IMR-90 (cell line): Measurements from ENCODE around the gene C19orf73. TPM values are rescaled to one million over a fixed set of nuclear protein-coding genes. Genes with fewer than 3 reads are reported as not detected.

ENCODE experiments used
- ATAC-seq: fragments of 200-7000 bp; cut with Tn5 transposase; 2 replicates; pipeline ENCODE4 v1.9.1; 2020; ENCODE audit warnings: low read depth, mild to moderate bottlenecking, moderate library complexity
- BruUV-seq: library from RNA; stranded (reverse); fragments of 400-500 nt; replicated peaks from 2 replicates; lab custom pipeline; 2021; lab: Mats Ljungman, UMichigan
- CTCF ChIA-PET: fragments of 300-600 bp; formaldehyde crosslinking; extraction: SDS; loops from one replicate; lab custom pipeline; 2021; ENCODE audit warnings: antibody characterized with exemption; lab: Yijun Ruan, JAX
- POLR2A ChIA-PET: fragments of 300-600 bp; sonication (Branson Sonifier 250); formaldehyde crosslinking; loops from one replicate; lab custom pipeline; 2022; ENCODE audit warnings: antibody characterized with exemption; ENCODE audit not compliant: unreplicated experiment; lab: Charles Lee
- DNase-seq: peaks from one replicate; pipeline ENCODE4 v3.0.0; 2013
- H2AFZ ChIP-seq: replicated peaks from 2 replicates; pipeline ENCODE3; 2013; ENCODE audit warnings: low read length, mild to moderate bottlenecking; ENCODE audit not compliant: poor library complexity
- H2AK5ac ChIP-seq: 2 replicates; pipeline ENCODE4 v1.6.1; 2013; ENCODE audit warnings: low read depth, low read length, inconsistent platforms
- H2AK9ac ChIP-seq: replicated peaks from 2 replicates; pipeline ENCODE3; 2013; ENCODE audit warnings: mild to moderate bottlenecking, low read depth, low read length, moderate library complexity; ENCODE audit not compliant: poor library complexity
- H2BK120ac ChIP-seq: 2 replicates; pipeline ENCODE4 v1.6.1; 2013; ENCODE audit warnings: low read depth, low read length, inconsistent platforms
- H2BK15ac ChIP-seq: 3 replicates; pipeline ENCODE4 v1.6.1; 2013; ENCODE audit warnings: low read depth, low read length, inconsistent platforms
- H2BK20ac ChIP-seq: 2 replicates; pipeline ENCODE4 v1.6.1; 2013; ENCODE audit warnings: low read depth, mild to moderate bottlenecking, inconsistent platforms, low read length, moderate library complexity
- H2BK5ac ChIP-seq: 2 replicates; pipeline ENCODE4 v1.6.1; 2013; ENCODE audit warnings: mild to moderate bottlenecking, low read depth, low read length, inconsistent platforms; ENCODE audit not compliant: poor library complexity, severe bottlenecking
- H3K14ac ChIP-seq: replicated peaks from 2 replicates; pipeline ENCODE4 v1.6.1; 2013; ENCODE audit warnings: low read depth, low read length, inconsistent platforms
- H3K18ac ChIP-seq: 2 replicates; pipeline ENCODE4 v1.6.1; 2013; ENCODE audit warnings: low read depth, low read length, control low read depth
- H3K23ac ChIP-seq: 2 replicates; pipeline ENCODE4 v1.6.1; 2013; ENCODE audit warnings: low read depth, low read length, inconsistent platforms
- H3K27ac ChIP-seq: 2 replicates; pipeline ENCODE4 v1.5.1; 2013; ENCODE audit warnings: mild to moderate bottlenecking, control low read depth, low read length; ENCODE audit not compliant: insufficient read depth
- H3K27me3 ChIP-seq: 2 replicates; pipeline ENCODE4 v1.6.1; 2013; ENCODE audit warnings: low read length; ENCODE audit not compliant: control insufficient read depth, insufficient read depth
- H3K36me3 ChIP-seq: 2 replicates; pipeline ENCODE4 v1.6.1; 2013; ENCODE audit warnings: low read length, mixed read lengths; ENCODE audit not compliant: control insufficient read depth, insufficient read depth
- H3K4ac ChIP-seq: 2 replicates; pipeline ENCODE4 v1.6.1; 2013; ENCODE audit warnings: low read depth, low read length, inconsistent platforms
- H3K4me1 ChIP-seq: 2 replicates; pipeline ENCODE4 v1.6.1; 2013; ENCODE audit warnings: low read length, mixed read lengths; ENCODE audit not compliant: control insufficient read depth, insufficient read depth
- H3K4me2 ChIP-seq: 2 replicates; pipeline ENCODE4 v1.6.1; 2013; ENCODE audit warnings: low read depth, mild to moderate bottlenecking, control low read depth, low read length, moderate library complexity
- H3K4me3 ChIP-seq: 2 replicates; pipeline ENCODE4 v1.5.1; 2013; ENCODE audit warnings: low read depth, mild to moderate bottlenecking, control low read depth, low read length, moderate library complexity; ENCODE audit not compliant: insufficient read depth
- H3K56ac ChIP-seq: 2 replicates; pipeline ENCODE4 v1.6.1; 2013; ENCODE audit warnings: low read length, inconsistent platforms; ENCODE audit not compliant: insufficient read depth; ENCODE audit errors: extremely low read depth
- H3K79me1 ChIP-seq, 2 experiments: 2 replicates each; pipeline ENCODE4 v1.6.1; 2013; ENCODE audit warnings: low read length in 2 of 2, inconsistent platforms in 1 of 2, low read depth in 1 of 2
- H3K9ac ChIP-seq: 2 replicates; pipeline ENCODE4 v1.6.1; 2013; ENCODE audit warnings: low read depth, low read length, control low read depth
- H3K9me1 ChIP-seq: 2 replicates; pipeline ENCODE4 v1.6.1; 2013; ENCODE audit warnings: low read length, inconsistent platforms; ENCODE audit not compliant: insufficient read depth
- H3K9me3 ChIP-seq: 2 replicates; pipeline ENCODE4 v1.6.1; 2013; ENCODE audit warnings: low read length; ENCODE audit not compliant: control insufficient read depth, insufficient read depth
- H4K20me1 ChIP-seq: 2 replicates; pipeline ENCODE4 v1.6.1; 2013; ENCODE audit warnings: low read length, inconsistent platforms; ENCODE audit not compliant: insufficient read depth
- H4K5ac ChIP-seq: 2 replicates; pipeline ENCODE4 v1.6.1; 2013; ENCODE audit warnings: mild to moderate bottlenecking, low read depth, low read length, control low read depth
- H4K8ac ChIP-seq, 2 experiments: 2 replicates each; pipeline ENCODE4 v1.6.1; 2013; ENCODE audit warnings: low read depth in 2 of 2, low read length in 2 of 2, control low read depth in 1 of 2, inconsistent platforms in 1 of 2
- H4K91ac ChIP-seq: 2 replicates; pipeline ENCODE4 v1.6.1; 2013; ENCODE audit warnings: low read depth, low read length, inconsistent platforms; ENCODE audit not compliant: insufficient read depth
- CEBPB ChIP-seq: IDR thresholded peaks from 2 replicates; pipeline ENCODE4 v1.6.1; 2012; ENCODE audit warnings: low read depth, low read length, improper control_type of control experiment
- CHD1 ChIP-seq: IDR thresholded peaks from 2 replicates; pipeline ENCODE4 v1.6.1; 2012; ENCODE audit warnings: low read depth, low read length, improper control_type of control experiment
- FOS ChIP-seq: fragments of 150-350 bp; IDR thresholded peaks from 2 replicates; pipeline ENCODE4 v1.6.1; 2016; ENCODE audit warnings: low read depth, low read length
- MAZ ChIP-seq: IDR thresholded peaks from 2 replicates; pipeline ENCODE4 v1.6.1; 2012; ENCODE audit warnings: low read depth, mild to moderate bottlenecking, low read length, improper control_type of control experiment, moderate library complexity, borderline replicate concordance
- MXI1 ChIP-seq: IDR thresholded peaks from 2 replicates; pipeline ENCODE4 v1.6.1; 2012; ENCODE audit warnings: low read depth, mild to moderate bottlenecking, low read length, moderate library complexity, borderline replicate concordance
- NFE2L2 ChIP-seq: fragments of 150-350 bp; IDR thresholded peaks from 2 replicates; pipeline ENCODE4 v1.6.1; 2016; ENCODE audit warnings: low read depth, mild to moderate bottlenecking, low read length
- POLR2A ChIP-seq: IDR thresholded peaks from 2 replicates; pipeline ENCODE4 v1.6.1; 2012; ENCODE audit warnings: mild to moderate bottlenecking, low read depth, low read length
- SMC3 ChIP-seq: fragments of 150-350 bp; IDR thresholded peaks from 2 replicates; pipeline ENCODE4 v1.6.1; 2016; ENCODE audit warnings: low read depth, mild to moderate bottlenecking, antibody characterized with exemption, low read length, moderate library complexity
- WGBS, 2 experiments: methylation state at CpG; one replicate each; pipeline versions ENCODE4 v1.1.5 to v1.1.7; 2013; ENCODE audit warnings: missing lambda C conversion rate in 2 of 2; ENCODE audit not compliant: insufficient read length in 1 of 2; ENCODE audit errors: extremely low coverage in 2 of 2; 5-methylcytosine and 5-hydroxymethylcytosine counted together
- dilution Hi-C: fragments of 300-500 bp; cut with HindIII; formaldehyde crosslinking; loops from one replicate; pipeline ENCODE4 v1.14.3; 2018; ENCODE audit warnings: low sequenced_read_pairs; ENCODE audit not compliant: unreplicated experiment
- in situ Hi-C: fragments of 300-500 bp; cut with MboI; formaldehyde crosslinking; loops from 3 replicates; pipeline ENCODE4 v1.14.3; 2019; ENCODE audit warnings: low sequenced_read_pairs, inconsistent platforms, mixed read lengths
- intact Hi-C: fragments of 100-400 bp; cut with micrococcal nuclease; formaldehyde crosslinking; loops from 2 replicates; pipeline ENCODE4 v1.10.0; 2022
- polyA plus RNA-seq, 3 experiments: library from polyadenylated mRNA; depleted of rRNA; stranded (reverse); fragments of >200 nt; gene quantifications; 2 replicates each; pipeline ENCODE4 v1.2.3, GENCODE V29; 2012; ENCODE audit warnings: low replicate concordance in 1 of 3
- total RNA-seq: library from RNA; depleted of rRNA; stranded (reverse); fragments of >200 nt; gene quantifications from 2 replicates; pipeline ENCODE4 v1.2.3, GENCODE V29; 2012
- TF ChIP-seq, protein P1 (sequence below): fragments of 150-350 bp; IDR thresholded peaks from 2 replicates; pipeline ENCODE4 v1.6.1; 2017; ENCODE audit warnings: mild to moderate bottlenecking, antibody characterized with exemption, low read length, low read depth
- TF ChIP-seq, protein P2 (sequence below): fragments of 150-350 bp; IDR thresholded peaks from 2 replicates; pipeline ENCODE4 v1.6.1; 2016; ENCODE audit warnings: low read depth, mild to moderate bottlenecking, low read length, moderate library complexity, borderline replicate concordance

Gene C19orf73
- total and polyA plus RNA-seq, 2 of the 4 experiments (the other 2 are of a cell fraction): 1.2 TPM; not detected in 1

DNA sequence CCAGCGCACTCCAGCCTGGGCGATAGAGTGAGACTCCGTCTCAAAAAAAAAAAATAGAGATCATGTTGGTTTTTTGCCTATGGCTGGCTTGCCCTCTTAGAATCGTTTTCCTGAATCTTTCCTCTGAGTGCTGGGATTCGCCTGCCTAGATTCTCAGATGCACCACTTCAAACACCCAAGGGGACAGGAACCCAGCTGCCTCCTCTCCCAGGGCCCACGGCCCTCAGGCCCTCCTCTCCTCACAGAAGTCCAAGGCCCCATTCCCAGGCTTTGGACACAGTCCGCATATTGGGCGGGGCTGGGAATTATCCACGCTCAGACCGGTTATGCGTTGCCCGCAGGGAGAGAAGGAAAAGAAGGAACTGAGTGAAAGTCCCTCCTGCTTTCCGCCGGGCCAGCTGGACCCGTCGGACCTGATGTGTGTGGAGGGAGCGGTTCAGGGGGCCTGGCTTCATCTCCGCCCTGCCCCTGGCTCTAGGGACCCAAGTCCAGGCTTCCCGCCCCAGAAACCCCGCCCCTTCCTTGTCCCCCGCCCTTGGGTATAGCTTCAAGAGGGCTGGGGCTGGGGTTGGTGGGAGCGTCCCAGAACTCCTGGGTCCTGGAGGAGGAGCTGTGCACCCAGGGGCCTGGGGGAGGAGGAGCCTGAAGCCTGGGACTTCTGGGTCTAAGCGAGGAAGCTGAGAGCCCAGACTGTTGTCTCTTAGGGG, 6.2 kb upstream of the C19orf73 start:
- no peak overlapping the region for H3K4ac ChIP-seq
- in situ Hi-C loops (no loop called here), intact Hi-C loops (no loop called here), dilution Hi-C loops (no loop called here)
- H4K8ac ChIP-seq: no peak overlapping the region
- H2BK5ac ChIP-seq: no peak overlapping the region
- no peak overlapping the region for H3K18ac ChIP-seq
- H3K23ac ChIP-seq: no peak overlapping the region
- no peak for DNase-seq
- no peak overlapping the region for H2BK20ac ChIP-seq
- POLR2A ChIA-PET: no interaction called here
- H3K4me3 ChIP-seq: no peak overlapping the region
- H4K5ac ChIP-seq: no peak overlapping the region
- H3K27ac ChIP-seq: no peak overlapping the region
- no TSS peak for BruUV-seq
- peaks cover 5% of the 10 kb centered on the region; the same call in 1 of the 2 replicates for H3K4me1 ChIP-seq
- no peak overlapping the region for H4K91ac ChIP-seq
- CTCF ChIA-PET: no interaction called here
- H3K36me3 ChIP-seq: no peaks in the 10 kb centered on the region
- no peak overlapping the region for H3K14ac ChIP-seq
- peaks cover 3% of the 10 kb centered on the region for H4K20me1 ChIP-seq
- no peak overlapping the region for H2BK15ac ChIP-seq
- no peak overlapping the region for H3K4me2 ChIP-seq
- no peaks in the 10 kb centered on the region for H3K79me1 ChIP-seq
- peaks cover 10% of the 10 kb centered on the region; the same call in 1 of the 2 replicates for H3K9me1 ChIP-seq
- H3K27me3 ChIP-seq: peaks cover 12% of the 10 kb centered on the region
- H2AK5ac ChIP-seq: no peak overlapping the region
- H3K9ac ChIP-seq: no peak overlapping the region
- 17% methylated on average over 6 of the region's 23 CpGs; no CpG with 5 or more reads in 1 of the 2 experiments for whole genome bisulfite sequencing, 2 experiments
- TF ChIP-seq, protein P1, sequence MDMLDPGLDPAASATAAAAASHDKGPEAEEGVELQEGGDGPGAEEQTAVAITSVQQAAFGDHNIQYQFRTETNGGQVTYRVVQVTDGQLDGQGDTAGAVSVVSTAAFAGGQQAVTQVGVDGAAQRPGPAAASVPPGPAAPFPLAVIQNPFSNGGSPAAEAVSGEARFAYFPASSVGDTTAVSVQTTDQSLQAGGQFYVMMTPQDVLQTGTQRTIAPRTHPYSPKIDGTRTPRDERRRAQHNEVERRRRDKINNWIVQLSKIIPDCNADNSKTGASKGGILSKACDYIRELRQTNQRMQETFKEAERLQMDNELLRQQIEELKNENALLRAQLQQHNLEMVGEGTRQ: no peak
- TF ChIP-seq, protein P2, sequence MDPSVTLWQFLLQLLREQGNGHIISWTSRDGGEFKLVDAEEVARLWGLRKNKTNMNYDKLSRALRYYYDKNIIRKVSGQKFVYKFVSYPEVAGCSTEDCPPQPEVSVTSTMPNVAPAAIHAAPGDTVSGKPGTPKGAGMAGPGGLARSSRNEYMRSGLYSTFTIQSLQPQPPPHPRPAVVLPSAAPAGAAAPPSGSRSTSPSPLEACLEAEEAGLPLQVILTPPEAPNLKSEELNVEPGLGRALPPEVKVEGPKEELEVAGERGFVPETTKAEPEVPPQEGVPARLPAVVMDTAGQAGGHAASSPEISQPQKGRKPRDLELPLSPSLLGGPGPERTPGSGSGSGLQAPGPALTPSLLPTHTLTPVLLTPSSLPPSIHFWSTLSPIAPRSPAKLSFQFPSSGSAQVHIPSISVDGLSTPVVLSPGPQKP: no peak
- TF ChIP-seq MXI1: no peak
- no peak for TF ChIP-seq POLR2A
- TF ChIP-seq MAZ: no peak
- no peak for TF ChIP-seq CEBPB
- TF ChIP-seq CHD1: no peak
- TF ChIP-seq SMC3: no peak
- no peak for TF ChIP-seq FOS
- no peak for TF ChIP-seq NFE2L2
- H2AK9ac ChIP-seq: no peak overlapping the region
- H3K56ac ChIP-seq: no peak overlapping the region
- H2BK120ac ChIP-seq: no peak overlapping the region
- peak overlapping the region; percentile 43 for H2AFZ ChIP-seq
- no peak for ATAC-seq
- H3K9me3 ChIP-seq: no peaks in the 10 kb centered on the region
